ENCODE data around the gene ZNF407.

ZNF407 gene

DNA sequence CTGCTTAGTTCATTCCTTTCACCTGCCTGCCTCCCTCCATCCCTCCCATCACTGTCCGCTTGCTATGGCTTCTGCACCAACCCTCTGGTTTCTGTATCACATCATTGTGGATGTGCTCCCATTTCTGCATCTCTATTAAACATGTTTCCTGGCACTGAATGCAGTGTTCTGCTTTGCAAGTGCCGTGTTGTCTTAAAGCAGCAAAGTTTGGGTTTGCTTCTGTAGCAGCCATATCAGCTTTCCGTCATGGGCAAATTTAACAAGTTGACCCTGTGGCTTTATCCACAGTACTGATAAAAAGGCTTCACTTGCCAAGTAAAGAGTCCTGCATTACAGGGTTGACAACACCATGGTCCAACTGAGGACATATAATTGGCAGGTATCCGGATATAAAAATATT lies 445.8 kb downstream of the ZNF407 start:
- DNase-seq = no peak

DNA sequence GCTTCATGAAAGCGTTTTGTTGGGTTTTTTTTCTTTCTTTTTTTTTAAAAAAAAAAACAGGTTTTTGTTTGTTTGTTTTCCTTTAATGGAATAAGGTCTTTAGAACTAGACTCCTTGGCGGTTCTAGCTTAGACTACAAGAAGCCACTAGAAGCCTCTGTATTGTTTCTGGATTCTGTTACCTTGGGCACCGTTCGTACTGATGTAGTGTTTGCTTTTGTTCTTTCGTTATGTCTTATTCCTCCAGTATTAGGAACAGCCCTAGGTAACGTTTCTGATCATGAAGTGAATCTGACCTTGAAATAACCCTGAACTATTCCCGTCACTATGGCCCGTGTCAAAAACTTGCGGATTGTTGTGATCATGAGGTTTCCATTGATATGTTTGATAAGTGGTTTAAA lies 446.6 kb downstream of the ZNF407 start:
- DNase-seq = no peak

DNA sequence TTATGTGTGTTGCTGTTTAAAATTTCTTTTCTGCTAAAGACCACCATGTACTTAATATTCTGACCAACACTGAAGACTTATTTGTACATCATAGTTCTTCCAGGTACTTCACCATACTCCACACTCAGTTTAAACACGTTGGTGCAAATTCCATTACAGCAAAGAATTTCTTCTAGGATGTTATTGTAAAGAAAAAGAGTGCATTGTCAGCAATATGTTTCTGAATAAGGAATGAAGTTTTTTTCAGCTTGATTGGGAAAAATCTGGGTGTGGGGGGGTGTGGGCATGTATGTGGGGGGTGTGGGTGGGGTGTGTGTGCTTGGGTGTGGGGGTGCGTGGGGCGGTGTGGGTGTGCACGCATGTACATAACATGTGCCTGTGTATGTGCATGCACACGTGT lies 447.1 kb downstream of the ZNF407 start:
- no peak for DNase-seq

DNA sequence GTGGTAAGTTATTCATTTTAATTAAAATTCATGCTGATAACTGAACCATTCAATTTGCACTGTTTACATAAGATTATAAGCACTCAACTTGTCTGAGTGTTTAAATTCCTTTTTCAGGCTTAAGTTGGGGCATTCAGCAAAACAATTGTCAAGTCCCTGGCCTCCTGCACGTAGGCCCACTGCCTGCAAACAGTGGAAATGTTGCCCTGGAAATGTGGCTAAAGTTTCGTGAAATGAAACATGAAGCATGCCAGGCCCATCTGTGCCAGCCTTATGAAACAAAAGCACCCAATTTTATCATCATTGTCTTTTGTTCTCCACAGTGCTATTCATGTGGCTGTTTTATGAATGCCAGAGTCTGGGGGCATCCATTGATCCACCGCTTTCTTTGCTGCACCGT lies 447.6 kb downstream of the ZNF407 start:
- peak in 1 of 56 donors; percentile 36 for DNase-seq

GRCh38 chr18:75047240-75047961 lies 449.7 kb downstream of the ZNF407 start:
- DNase-seq = no peak

DNA sequence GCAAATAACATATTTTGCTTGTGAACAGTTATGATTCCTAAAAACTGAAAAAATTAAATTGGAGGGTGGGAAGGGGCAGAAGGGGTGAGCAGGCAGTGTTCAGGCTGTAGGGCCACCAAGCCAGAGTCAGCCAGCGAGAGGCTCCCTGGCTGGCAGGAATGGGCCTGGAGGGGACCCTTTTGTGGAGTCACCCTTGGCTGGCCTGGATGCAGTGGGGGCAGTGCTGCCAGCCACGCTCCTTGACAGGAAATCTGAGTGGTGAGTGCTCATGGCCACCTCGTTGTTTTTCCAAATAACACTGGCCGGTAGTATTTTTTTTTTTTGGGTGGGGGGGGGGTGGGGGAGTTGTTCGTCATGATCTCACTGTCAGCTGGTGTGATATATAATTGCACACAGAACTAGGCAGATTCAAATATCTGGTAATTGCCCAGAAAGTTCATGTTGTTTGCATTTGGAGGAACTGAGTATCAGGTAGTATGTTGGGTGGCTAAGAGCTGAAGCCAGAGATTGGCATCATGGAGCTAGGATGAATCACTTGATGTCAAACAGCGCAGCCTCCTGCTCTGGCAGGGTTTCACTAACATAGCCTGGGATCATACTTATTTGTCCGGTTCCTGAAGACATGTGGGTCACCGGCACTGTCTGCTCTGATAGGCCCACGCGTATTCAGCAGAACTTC lies 451.2 kb downstream of the ZNF407 start:
- no peak for DNase-seq

GRCh38 chr18:75049455-75049789 lies 451.8 kb downstream of the ZNF407 start:
- no peak for DNase-seq

DNA sequence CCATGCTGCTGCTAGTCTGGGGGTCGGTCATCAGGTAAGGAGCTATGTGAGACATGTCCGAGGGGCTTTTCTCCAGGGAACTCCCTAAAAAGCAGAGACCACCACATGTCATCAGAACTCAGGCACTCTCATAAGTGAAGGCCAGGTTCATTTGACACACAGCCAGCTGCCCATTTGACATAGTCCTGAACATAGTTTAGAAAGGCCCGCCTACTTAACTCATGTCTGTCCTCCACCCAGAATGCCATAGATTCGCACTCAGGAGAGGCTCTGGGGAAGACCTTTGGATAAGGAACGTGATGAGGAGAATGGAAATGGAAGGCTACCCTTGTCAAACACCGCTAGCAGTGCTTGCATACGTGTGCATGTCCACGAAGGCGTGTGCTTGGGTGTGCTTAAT lies 454.1 kb downstream of the ZNF407 start:
- no peak for DNase-seq

- no peak for DNase-seq
These were observed 454.8 kb downstream of the ZNF407 start for GRCh38 chr18:75052475-75052874.

GRCh38 chr18:75053028-75053629 lies 455.5 kb downstream of the ZNF407 start:
- DNase-seq = no peak

- DNase-seq = no peak
These were observed 456.4 kb downstream of the ZNF407 start for GRCh38 chr18:75054046-75054445.

GRCh38 chr18:75054611-75055010 lies 456.9 kb downstream of the ZNF407 start:
- no peak for DNase-seq

DNA sequence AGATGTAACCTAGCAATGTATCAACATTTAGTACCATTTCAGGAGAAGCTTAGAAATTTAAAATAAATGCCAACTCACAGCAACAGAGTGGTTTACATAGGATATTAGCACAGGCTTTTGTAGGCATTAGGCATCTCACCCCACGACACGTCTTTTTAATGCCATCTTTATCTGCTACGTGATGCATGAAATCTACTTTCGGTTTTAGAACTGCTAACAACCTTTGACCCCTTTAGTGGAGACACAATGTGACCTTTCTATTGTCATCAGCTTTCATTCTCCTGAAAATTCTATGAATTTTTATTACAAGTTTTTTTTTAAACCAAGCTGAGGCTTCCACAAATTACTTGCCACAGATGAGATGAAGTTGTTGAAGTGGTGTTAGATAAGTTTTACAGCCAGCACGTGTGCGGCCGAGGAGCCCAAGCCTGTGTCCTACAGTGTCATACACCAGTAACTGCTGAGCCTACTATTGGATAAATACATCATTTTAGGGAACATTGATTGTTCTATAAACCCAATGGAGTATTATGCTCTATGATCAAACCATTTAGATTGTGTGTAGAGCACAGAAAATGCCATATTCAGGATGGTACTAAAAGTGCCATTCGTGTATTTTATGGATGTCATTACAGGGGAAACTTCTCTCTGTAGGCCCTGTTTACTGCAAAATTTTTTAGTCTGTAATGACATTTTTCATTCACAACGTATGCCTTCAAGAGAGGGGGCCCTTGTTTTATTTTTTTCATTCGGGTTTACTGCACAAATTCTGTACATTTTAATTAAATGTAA lies 459.7 kb downstream of the ZNF407 start:
- no peak for DNase-seq

DNA sequence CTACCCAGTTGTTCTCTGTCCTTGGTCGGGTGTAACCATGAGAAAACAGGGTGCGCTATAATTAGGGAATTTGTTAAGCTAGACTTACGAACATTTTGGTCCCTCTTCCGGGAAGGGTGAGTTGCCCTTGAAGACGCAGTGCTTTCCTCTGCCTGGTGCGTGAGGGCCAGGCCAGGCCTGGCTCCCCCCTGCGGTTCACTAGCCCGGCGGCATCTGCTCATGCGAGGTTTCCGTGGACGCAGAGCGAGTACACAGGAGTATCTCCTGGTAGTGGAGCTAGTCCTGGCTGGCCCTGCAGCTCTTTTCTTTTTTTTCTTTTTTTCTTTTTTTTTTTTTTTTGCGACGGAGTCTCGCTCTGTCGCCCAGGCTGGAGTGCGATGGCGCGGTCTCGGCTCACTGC lies 462.5 kb downstream of the ZNF407 start:
- DNase-seq = no peak

DNA sequence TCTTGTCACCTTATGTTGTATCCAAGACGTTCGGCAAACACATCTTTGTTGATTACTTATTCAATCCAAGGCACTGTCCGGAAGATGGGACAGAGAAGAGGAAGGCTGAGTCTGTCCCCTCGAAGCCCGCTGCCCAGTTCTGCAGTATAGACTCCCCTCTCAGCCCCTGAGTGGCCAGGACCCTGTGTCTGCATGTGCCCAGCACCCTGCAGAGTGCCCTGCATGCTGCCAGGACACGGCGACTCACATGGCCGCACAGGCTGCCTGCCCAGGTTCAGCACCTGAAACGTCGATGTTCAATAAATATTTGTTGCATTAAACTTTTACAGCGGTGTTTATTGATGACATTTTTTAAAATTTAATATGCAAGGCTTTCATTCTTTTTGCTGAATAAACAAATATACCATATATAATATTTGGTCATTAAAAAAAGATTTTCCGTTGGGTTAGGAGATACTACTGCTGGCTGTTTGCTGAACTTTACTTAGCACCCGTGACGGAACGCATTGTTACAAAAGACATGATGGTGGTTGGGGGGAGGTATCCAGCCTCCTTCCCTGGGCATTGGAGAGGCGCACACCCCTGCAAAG lies 464.7 kb downstream of the ZNF407 start:
- no peak for DNase-seq

- no peak for DNase-seq
These were observed 465.5 kb downstream of the ZNF407 start for GRCh38 chr18:75063196-75063595.

- DNase-seq = no peak
These were observed 466.2 kb downstream of the ZNF407 start for GRCh38 chr18:75063615-75064512.

- DNase-seq = no peak
These were observed 466.8 kb downstream of the ZNF407 start for GRCh38 chr18:75064513-75064905.

DNA sequence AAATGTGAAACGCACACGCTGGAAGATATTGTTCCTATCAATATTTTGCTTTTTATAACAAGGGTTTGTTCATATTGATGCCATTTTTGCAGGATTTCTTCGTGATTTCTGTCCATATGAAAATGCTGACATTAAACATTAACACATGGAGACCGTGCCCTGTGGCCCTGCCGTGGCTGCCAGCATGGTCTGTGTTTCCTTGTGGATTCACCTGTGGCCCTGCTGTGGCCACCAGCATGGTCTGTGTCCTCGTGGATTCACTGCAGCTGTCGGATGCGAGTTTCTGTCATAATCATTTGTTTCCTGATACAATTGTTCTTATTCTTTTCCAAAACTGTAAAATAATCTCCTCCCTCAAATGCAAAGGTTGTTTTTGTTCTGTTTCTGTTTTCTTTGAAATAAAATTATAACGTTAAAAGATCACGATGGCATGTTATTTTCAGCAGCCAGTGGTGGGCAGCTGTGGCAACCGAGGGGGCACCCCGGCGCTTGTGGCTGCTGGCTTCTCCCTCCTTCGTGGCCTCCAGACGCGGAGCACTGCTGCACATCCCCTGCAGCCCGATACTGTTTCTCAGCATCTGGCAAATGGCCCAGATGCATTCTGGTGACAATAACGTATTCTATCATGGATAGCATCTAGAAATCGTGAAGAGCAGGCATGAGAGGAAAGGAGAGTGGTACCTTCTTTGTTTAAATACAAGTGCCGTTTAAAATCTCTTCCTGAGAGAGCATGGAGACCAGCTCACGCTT lies 467.8 kb downstream of the ZNF407 start:
- DNase-seq = peak in 3 of 56 donors; percentile 7 to 26 (median 15)
